NB4 (cell line): Measurements from ENCODE around the gene FKBP1B.

Source experiments
- DNase-seq: peaks from one replicate; pipeline ENCODE4 v3.0.0; 2010; ENCODE audit warnings: low read depth
- H3K4me3 ChIP-seq: one replicate; pipeline ENCODE4 v1.5.1; 2011; ENCODE audit warnings: mild to moderate bottlenecking, low read depth, low read length, moderate library complexity
- CTCF ChIP-seq: IDR thresholded peaks from one replicate; pipeline ENCODE4 v1.5.1; 2012; ENCODE audit warnings: low read depth, low read length
- MAX ChIP-seq: IDR thresholded peaks from 2 replicates; pipeline ENCODE4 v1.6.1; 2011; ENCODE audit warnings: low read depth, low read length
- MYC ChIP-seq: IDR thresholded peaks from 2 replicates; pipeline ENCODE4 v1.6.1; 2011; ENCODE audit warnings: low read depth, low read length
- POLR2A ChIP-seq: IDR thresholded peaks from 2 replicates; pipeline ENCODE4 v1.6.1; 2011; ENCODE audit warnings: mild to moderate bottlenecking; ENCODE audit not compliant: insufficient read length; ENCODE audit errors: extremely low read depth

FKBP1B gene

GRCh38 chr2:24110660-24111303 is 61.2 kb downstream of the FKBP1B start:
- DNase-seq, result no peak
- no peak overlapping the region for H3K4me3 ChIP-seq
- no peak for TF ChIP-seq CTCF

DNA sequence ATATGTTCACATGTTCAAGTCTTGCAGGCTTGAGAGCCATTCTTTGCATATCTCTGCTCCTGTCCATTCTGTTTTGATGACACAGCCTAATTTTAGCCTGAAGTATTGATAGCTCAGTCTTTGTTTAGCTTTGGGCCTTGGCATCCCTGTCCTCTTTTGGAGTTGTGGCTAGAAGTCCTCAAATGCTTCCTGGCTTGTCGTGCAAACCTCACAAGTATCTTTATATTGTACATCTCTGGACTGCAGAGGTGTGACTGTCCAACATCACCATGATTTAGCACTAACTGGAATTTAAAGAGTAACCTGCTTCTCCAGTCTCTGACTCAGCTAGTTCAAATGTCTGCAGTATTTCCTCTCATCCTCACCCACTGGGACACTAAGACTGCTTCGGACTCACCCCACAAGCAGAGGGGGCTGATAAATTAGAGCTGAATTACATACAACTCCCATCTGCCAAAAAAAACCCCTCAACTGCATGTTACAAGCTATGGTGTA is 61.9 kb downstream of the FKBP1B start:
- DNase-seq, result no peak
- no peak overlapping the region for H3K4me3 ChIP-seq
- TF ChIP-seq CTCF, result no peak
- no peak for TF ChIP-seq MYC
- no peak for TF ChIP-seq MAX
- TF ChIP-seq POLR2A, result no peak
